ENCODE results near the gene EPB41L4B.
A peak's percentile ranks its signal among the peaks of the same experiment; 100 is the strongest.
"Not testable (repeated sequence)": the region's sequence is repeated elsewhere in the genome, so short reads cannot be mapped to it uniquely, and the experiment has no call there.

EPB41L4B gene

GRCh38 chr9:109320742-109321448 is at the start of gene EPB41L4B:
Gene EPB41L4B, minus strand, starts transcription at chr9:109321059. Its CDS starts 613 bp downstream, at chr9:109320446.
- peak; percentile 95 for DNase-seq

- no peak for DNase-seq
Measured at GRCh38 chr9:109369285-109369684, 48.4 kb upstream of the EPB41L4B start.

- no peak for DNase-seq
Measured at GRCh38 chr9:109360771-109361170, 39.9 kb upstream of the EPB41L4B start.

- not testable (repeated sequence) for DNase-seq
Measured at GRCh38 chr9:109358968-109359603, 38.2 kb upstream of the EPB41L4B start.

GRCh38 chr9:109355564-109356297 is 34.9 kb upstream of the EPB41L4B start:
- DNase-seq: no peak

GRCh38 chr9:109354190-109354589 is 33.3 kb upstream of the EPB41L4B start:
- DNase-seq: no peak

GRCh38 chr9:109351032-109351431 is 30.2 kb upstream of the EPB41L4B start:
- DNase-seq: no peak

GRCh38 chr9:109349421-109349846 is 28.6 kb upstream of the EPB41L4B start:
- no peak for DNase-seq

GRCh38 chr9:109346904-109347303 is 26.0 kb upstream of the EPB41L4B start:
- no peak for DNase-seq

GRCh38 chr9:109344866-109345265 is 24.0 kb upstream of the EPB41L4B start:
- DNase-seq: no peak

GRCh38 chr9:109342878-109343277 is 22.0 kb upstream of the EPB41L4B start:
- no peak for DNase-seq

- no peak for DNase-seq
Measured at GRCh38 chr9:109341561-109341960, 20.7 kb upstream of the EPB41L4B start.

GRCh38 chr9:109340979-109341378 is 20.1 kb upstream of the EPB41L4B start:
- DNase-seq: not testable (repeated sequence)

- DNase-seq: no peak
Measured at GRCh38 chr9:109336409-109336808, 15.6 kb upstream of the EPB41L4B start.

- no peak for DNase-seq
Measured at GRCh38 chr9:109335929-109336328, 15.1 kb upstream of the EPB41L4B start.

- no peak for DNase-seq
Measured at GRCh38 chr9:109335121-109335520, 14.3 kb upstream of the EPB41L4B start.

- DNase-seq: no peak
Measured at GRCh38 chr9:109331353-109331752, 10.5 kb upstream of the EPB41L4B start.

- no peak for DNase-seq
Measured at GRCh38 chr9:109329638-109330258, 8.9 kb upstream of the EPB41L4B start.

- DNase-seq: no peak
Measured at GRCh38 chr9:109328978-109329637, 8.2 kb upstream of the EPB41L4B start.

- no peak for DNase-seq
Measured at GRCh38 chr9:109325089-109325488, 4.2 kb upstream of the EPB41L4B start.

- no peak for DNase-seq
Measured at GRCh38 chr9:109323771-109324170, 2.9 kb upstream of the EPB41L4B start.

- no peak for DNase-seq
Measured at GRCh38 chr9:109321727-109322126, 868 bp upstream of the EPB41L4B start.

GRCh38 chr9:109320331-109320741 is 523 bp downstream of the EPB41L4B start:
- DNase-seq: no peak
